GM23338 (cell line): ENCODE measurements around the gene CASP8. TPM values are rescaled to one million over a fixed set of nuclear protein-coding genes. Genes with fewer than 3 reads are reported as not detected.

Experiments used
- ATAC-seq: fragments of 200-7000 bp; cut with Tn5 transposase; 3 replicates; pipeline ENCODE4 v1.9.1; 2020
- DNase-seq: peaks from one replicate; pipeline ENCODE4 v3.0.0-alpha.2; 2015; ENCODE audit warnings: low spot score
- H2AFZ ChIP-seq: fragments of 200-600 bp; sonication (generic); 2 replicates; pipeline ENCODE4 v1.8.0; 2016; ENCODE audit warnings: antibody characterized with exemption, mild to moderate bottlenecking, moderate library complexity
- H3F3A ChIP-seq: fragments of 200-600 bp; sonication (generic); replicated peaks from 2 replicates; pipeline ENCODE4 v1.8.0; 2017; ENCODE audit warnings: antibody characterized with exemption, mixed run types, low read depth
- H3K27ac ChIP-seq: fragments of 200-600 bp; sonication (generic); 2 replicates; pipeline ENCODE4 v1.6.1; 2016; ENCODE audit warnings: low read depth
- H3K27me3 ChIP-seq: fragments of 200-600 bp; sonication (generic); 2 replicates; pipeline ENCODE4 v1.8.0; 2016; ENCODE audit warnings: mild to moderate bottlenecking, mixed run types, moderate library complexity; ENCODE audit not compliant: insufficient read depth
- H3K36me3 ChIP-seq: fragments of 200-600 bp; sonication (generic); 2 replicates; pipeline ENCODE4 v1.8.0; 2016; ENCODE audit warnings: mild to moderate bottlenecking; ENCODE audit not compliant: insufficient read depth
- H3K4me1 ChIP-seq: fragments of 200-600 bp; sonication (generic); 2 replicates; pipeline ENCODE4 v1.8.0; 2016; ENCODE audit warnings: mild to moderate bottlenecking, moderate library complexity; ENCODE audit not compliant: insufficient read depth
- H3K4me2 ChIP-seq: fragments of 200-600 bp; sonication (generic); 2 replicates; pipeline ENCODE4 v1.7.1; 2017; ENCODE audit warnings: mixed run types
- H3K4me3 ChIP-seq: fragments of 200-600 bp; sonication (generic); 2 replicates; pipeline ENCODE4 v1.6.1; 2016; ENCODE audit warnings: mixed run types
- H3K79me2 ChIP-seq: fragments of 200-600 bp; sonication (generic); replicated peaks from 2 replicates; pipeline ENCODE4 v1.8.0; 2017; ENCODE audit warnings: mild to moderate bottlenecking; ENCODE audit not compliant: insufficient read depth
- H3K9me2 ChIP-seq: fragments of 200-600 bp; sonication (generic); 2 replicates; pipeline ENCODE4 v1.8.0; 2017; ENCODE audit not compliant: insufficient read depth
- H4K20me1 ChIP-seq: fragments of 200-600 bp; sonication (generic); replicated peaks from 2 replicates; pipeline ENCODE4 v1.8.0; 2017; ENCODE audit warnings: mild to moderate bottlenecking; ENCODE audit not compliant: insufficient read depth
- H3K27ac Mint-ChIP-seq: 2 replicates; pipeline ENCODE4 v1.8.0; 2020; ENCODE audit warnings: inconsistent platforms, mild to moderate bottlenecking, moderate library complexity, mixed read lengths
- H3K27me3 Mint-ChIP-seq: 3 replicates; pipeline ENCODE4 v1.8.0; 2022; ENCODE audit warnings: low read depth, mild to moderate bottlenecking, moderate library complexity, mixed read lengths, inconsistent platforms; ENCODE audit not compliant: insufficient read depth, poor library complexity
- H3K36me3 Mint-ChIP-seq: 3 replicates; pipeline ENCODE4 v1.8.0; 2021; ENCODE audit warnings: low read depth, mild to moderate bottlenecking, inconsistent platforms, moderate library complexity, mixed read lengths
- H3K4me1 Mint-ChIP-seq: 3 replicates; pipeline ENCODE4 v1.8.0; 2020; ENCODE audit warnings: mild to moderate bottlenecking, inconsistent platforms, mixed read lengths
- H3K4me3 Mint-ChIP-seq: 3 replicates; pipeline ENCODE4 v1.8.0; 2021; ENCODE audit warnings: moderate library complexity, mild to moderate bottlenecking, inconsistent platforms, mixed read lengths
- H3K9me3 Mint-ChIP-seq: 3 replicates; pipeline ENCODE4 v1.8.0; 2020; ENCODE audit warnings: moderate library complexity, mild to moderate bottlenecking, inconsistent platforms, mixed read lengths
- CREB1 ChIP-seq: fragments of 250-450 bp; sonication (Bioruptor Pico); IDR thresholded peaks from 2 replicates; pipeline ENCODE4 v1.5.0; 2020; ENCODE audit warnings: low read depth, mild to moderate bottlenecking, moderate library complexity
- ETS1 ChIP-seq: IDR thresholded peaks from 2 replicates; pipeline ENCODE4 v1.6.1; 2016; ENCODE audit warnings: antibody characterized with exemption
- EZH2 ChIP-seq: fragments of 200-600 bp; sonication (generic); IDR thresholded peaks from one replicate; pipeline ENCODE4 v1.8.0; 2017; ENCODE audit warnings: antibody characterized with exemption, mild to moderate bottlenecking, low read depth; ENCODE audit not compliant: unreplicated experiment
- EZH2phosphoT487 ChIP-seq: fragments of 200-600 bp; sonication (generic); IDR thresholded peaks from one replicate; pipeline ENCODE4 v1.8.1; 2018; ENCODE audit warnings: antibody characterized with exemption; ENCODE audit not compliant: unreplicated experiment
- JUNB ChIP-seq: IDR thresholded peaks from one replicate; pipeline ENCODE4 v1.6.1; 2016; ENCODE audit warnings: antibody characterized with exemption; ENCODE audit not compliant: unreplicated experiment
- NANOG ChIP-seq: IDR thresholded peaks from 2 replicates; pipeline ENCODE4 v1.6.1; 2016; ENCODE audit warnings: antibody characterized with exemption, borderline replicate concordance
- POLR2AphosphoS5 ChIP-seq: IDR thresholded peaks from 2 replicates; pipeline ENCODE4 v1.6.1; 2016; ENCODE audit warnings: antibody characterized with exemption, low read depth
- STAT1 ChIP-seq: IDR thresholded peaks from one replicate; pipeline ENCODE4 v1.6.1; 2016; ENCODE audit warnings: antibody characterized with exemption; ENCODE audit not compliant: unreplicated experiment
- ZNF114 ChIP-seq: fragments of 250-450 bp; sonication (Bioruptor Pico); IDR thresholded peaks from 2 replicates; pipeline ENCODE4 v1.5.0; 2020; ENCODE audit warnings: mild to moderate bottlenecking, moderate library complexity
- ZNF331 ChIP-seq: fragments of 250-450 bp; sonication (Bioruptor Pico); IDR thresholded peaks from 2 replicates; pipeline ENCODE4 v1.5.0; 2020; ENCODE audit warnings: low read depth, mild to moderate bottlenecking, moderate library complexity
- ZNF462 ChIP-seq: fragments of 250-450 bp; sonication (Bioruptor Pico); IDR thresholded peaks from 2 replicates; pipeline ENCODE4 v1.5.0; 2020; ENCODE audit warnings: mild to moderate bottlenecking, moderate library complexity
- polyA plus RNA-seq: library from polyadenylated mRNA; unstranded; fragments of >200 nt; fragmentation: Nextera tagmentation; extraction: Ambion mirVana; gene quantifications from 2 replicates; pipeline ENCODE4 v1.2.1, GENCODE V29; 2016
- total RNA-seq: library from RNA; depleted of rRNA; stranded (reverse); fragments of >200 nt; shearing (Covaris generic); gene quantifications from 2 replicates; pipeline ENCODE4 v1.2.3, GENCODE V29; 2014
- TF ChIP-seq, protein P1 (sequence below): IDR thresholded peaks from one replicate; pipeline ENCODE4 v1.6.1; 2018; ENCODE audit warnings: antibody characterized with exemption; ENCODE audit not compliant: unreplicated experiment

CASP8 gene
- total and polyA plus RNA-seq, 2 experiments from 2014 or later = 2.3 to 3.6 TPM

DNA sequence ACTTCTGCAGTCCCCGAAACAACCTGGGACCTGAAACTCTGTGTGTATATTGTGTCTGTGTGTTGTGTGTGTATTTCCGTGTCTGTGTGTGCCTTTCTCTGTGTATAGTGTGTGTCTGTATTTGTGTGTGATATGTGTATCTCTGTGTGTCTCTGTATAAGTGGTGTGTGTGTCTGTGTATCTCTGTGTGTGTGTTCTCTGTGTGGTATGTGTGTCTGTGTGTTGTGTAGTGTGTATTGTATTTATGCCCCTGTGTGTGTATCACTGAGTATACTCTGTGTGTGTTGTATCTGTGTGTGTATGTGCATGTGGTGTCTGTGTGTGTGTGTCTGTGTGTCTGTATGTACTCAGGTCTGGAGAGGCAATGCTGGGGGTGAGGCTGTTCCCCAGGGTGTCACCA lies 11.6 kb downstream of the CASP8 start (continued):
- TF ChIP-seq ZNF331 (CRISPR knock-in tag) = no peak
- TF ChIP-seq ETS1 = no peak
- no peak for TF ChIP-seq POLR2AphosphoS5
- TF ChIP-seq STAT1 = no peak

DNA sequence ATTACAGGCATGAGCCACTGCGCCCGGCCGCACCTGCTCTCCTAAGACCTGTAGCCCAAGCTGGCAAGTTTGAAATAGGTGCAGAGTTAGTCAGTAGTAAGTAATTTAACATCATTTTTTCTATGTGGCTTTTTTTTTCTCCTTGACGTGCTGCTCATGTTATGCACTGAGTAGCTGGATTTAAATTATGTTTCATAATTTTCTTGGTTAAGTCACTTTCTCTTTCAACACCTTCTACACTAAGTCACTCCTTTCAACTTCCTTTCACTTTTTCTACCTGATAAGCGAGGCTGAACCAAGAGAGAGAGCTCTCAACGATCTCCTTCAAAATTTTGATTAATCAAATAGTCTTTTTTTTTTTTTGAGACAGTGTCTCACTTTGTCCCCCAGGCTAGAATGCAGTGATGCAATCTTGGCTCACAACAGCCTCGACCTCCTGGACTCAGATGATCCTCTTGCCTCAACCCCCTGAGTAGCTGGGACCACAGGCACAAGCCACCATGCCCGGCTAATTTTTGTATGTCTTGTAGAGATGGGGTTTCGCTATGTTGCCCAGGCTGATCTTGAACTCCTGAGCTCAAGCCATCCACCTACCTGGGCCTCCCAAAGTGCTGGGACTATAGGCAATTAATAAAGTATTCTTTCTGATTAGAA lies 13.1 kb downstream of the CASP8 start:
- Histone ChIP-seq H3K4me2 (no peak overlapping the region), H3K79me2 (no peaks in the 10 kb centered on the region), H3K9me2 (no peaks in the 10 kb centered on the region), H3K27ac (no peak overlapping the region), H3K27me3 (no peaks in the 10 kb centered on the region), H3K4me1 (no peaks in the 10 kb centered on the region), H3F3A (no peaks in the 10 kb centered on the region), H3K36me3 (no peaks in the 10 kb centered on the region), H2AFZ (no peak overlapping the region), H4K20me1 (no peaks in the 10 kb centered on the region), H3K4me3 (no peak overlapping the region)
- no peaks in the 10 kb centered on the region for H3K4me1 Mint-ChIP-seq
- H3K9me3 Mint-ChIP-seq = no peaks in the 10 kb centered on the region; the same call in 2 of the 3 replicates
- no peak overlapping the region for H3K4me3 Mint-ChIP-seq
- H3K27me3 Mint-ChIP-seq = peaks cover 2% of the 10 kb centered on the region
- no peak for ATAC-seq
- no peaks in the 10 kb centered on the region for H3K36me3 Mint-ChIP-seq
- peak overlapping the region; percentile 19 for H3K27ac Mint-ChIP-seq
- no peak for DNase-seq
- TF ChIP-seq STAT1 (no peak), ZNF114 (CRISPR knock-in tag) (no peak), EZH2 (no peak), EZH2phosphoT487 (no peak), POLR2AphosphoS5 (no peak), ETS1 (no peak), CREB1 (CRISPR knock-in tag) (no peak), ZNF462 (CRISPR knock-in tag) (no peak), JUNB (no peak), NANOG (no peak)
- TF ChIP-seq, protein P1, sequence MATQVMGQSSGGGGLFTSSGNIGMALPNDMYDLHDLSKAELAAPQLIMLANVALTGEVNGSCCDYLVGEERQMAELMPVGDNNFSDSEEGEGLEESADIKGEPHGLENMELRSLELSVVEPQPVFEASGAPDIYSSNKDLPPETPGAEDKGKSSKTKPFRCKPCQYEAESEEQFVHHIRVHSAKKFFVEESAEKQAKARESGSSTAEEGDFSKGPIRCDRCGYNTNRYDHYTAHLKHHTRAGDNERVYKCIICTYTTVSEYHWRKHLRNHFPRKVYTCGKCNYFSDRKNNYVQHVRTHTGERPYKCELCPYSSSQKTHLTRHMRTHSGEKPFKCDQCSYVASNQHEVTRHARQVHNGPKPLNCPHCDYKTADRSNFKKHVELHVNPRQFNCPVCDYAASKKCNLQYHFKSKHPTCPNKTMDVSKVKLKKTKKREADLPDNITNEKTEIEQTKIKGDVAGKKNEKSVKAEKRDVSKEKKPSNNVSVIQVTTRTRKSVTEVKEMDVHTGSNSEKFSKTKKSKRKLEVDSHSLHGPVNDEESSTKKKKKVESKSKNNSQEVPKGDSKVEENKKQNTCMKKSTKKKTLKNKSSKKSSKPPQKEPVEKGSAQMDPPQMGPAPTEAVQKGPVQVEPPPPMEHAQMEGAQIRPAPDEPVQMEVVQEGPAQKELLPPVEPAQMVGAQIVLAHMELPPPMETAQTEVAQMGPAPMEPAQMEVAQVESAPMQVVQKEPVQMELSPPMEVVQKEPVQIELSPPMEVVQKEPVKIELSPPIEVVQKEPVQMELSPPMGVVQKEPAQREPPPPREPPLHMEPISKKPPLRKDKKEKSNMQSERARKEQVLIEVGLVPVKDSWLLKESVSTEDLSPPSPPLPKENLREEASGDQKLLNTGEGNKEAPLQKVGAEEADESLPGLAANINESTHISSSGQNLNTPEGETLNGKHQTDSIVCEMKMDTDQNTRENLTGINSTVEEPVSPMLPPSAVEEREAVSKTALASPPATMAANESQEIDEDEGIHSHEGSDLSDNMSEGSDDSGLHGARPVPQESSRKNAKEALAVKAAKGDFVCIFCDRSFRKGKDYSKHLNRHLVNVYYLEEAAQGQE = no peak
